NCI-H2196 treated with DMSO at 0.1 percent for 48 hours (cell line): Measurements from ENCODE around the gene MCEE.
A peak's percentile ranks its signal among the peaks of the same experiment; 100 is the strongest.
"Not testable (repeated sequence)": the region's sequence is repeated elsewhere in the genome, so short reads cannot be mapped to it uniquely, and the experiment has no call there.

Experiments used
- DNase-seq: peaks from one replicate; lab custom pipeline; 2025; ENCODE audit not compliant: unreplicated experiment; lab: John Stamatoyannopoulos, UW

MCEE gene

DNA sequence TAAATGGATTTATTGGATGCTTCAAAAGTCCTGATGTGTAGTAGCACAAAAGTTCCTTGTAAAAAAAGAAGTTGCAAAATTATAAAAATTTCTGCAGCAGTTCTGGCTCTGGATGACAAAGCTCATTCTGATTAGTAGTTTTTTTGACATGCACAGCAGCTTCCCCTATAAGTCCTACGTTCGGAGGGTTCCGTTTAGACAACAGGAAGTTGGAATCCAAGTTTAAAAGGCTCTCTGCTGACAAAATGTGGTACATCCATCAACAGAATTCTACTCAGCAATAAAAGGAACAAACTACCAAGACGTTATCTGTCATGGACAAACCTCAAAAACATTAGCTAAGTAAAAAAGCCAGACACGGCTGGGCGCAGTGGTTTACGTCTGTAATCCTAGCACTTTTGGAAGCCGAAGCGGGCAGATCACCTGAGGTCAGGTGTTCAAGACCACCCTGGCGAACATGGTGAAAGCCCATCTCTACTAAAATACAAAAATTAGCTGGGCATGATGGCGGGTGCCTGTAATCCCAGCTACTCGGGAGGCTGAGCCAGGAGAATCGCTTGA lies 46.2 kb downstream of the MCEE start:
- not testable (repeated sequence) for DNase-seq

DNA sequence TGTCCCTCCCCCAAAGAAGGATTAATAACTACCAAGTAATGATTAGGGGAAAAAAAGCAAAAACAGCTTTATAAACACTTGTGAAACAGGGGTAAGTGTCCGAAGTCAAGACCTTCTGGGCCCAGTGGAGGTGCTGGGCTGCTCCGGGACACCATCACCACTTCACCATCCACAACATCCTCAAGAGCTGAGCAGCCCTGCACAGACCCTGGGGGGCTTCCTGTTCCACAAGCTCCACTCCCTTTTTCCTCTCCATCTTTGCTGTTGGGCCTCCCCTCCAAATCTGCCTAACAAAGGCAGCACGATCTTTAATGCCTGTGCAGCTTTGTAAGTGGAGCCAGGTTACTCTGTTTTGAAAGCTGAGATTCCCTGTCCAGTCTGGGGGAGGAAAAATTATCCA lies 46.7 kb downstream of the MCEE start:
- not testable (repeated sequence) for DNase-seq

DNA sequence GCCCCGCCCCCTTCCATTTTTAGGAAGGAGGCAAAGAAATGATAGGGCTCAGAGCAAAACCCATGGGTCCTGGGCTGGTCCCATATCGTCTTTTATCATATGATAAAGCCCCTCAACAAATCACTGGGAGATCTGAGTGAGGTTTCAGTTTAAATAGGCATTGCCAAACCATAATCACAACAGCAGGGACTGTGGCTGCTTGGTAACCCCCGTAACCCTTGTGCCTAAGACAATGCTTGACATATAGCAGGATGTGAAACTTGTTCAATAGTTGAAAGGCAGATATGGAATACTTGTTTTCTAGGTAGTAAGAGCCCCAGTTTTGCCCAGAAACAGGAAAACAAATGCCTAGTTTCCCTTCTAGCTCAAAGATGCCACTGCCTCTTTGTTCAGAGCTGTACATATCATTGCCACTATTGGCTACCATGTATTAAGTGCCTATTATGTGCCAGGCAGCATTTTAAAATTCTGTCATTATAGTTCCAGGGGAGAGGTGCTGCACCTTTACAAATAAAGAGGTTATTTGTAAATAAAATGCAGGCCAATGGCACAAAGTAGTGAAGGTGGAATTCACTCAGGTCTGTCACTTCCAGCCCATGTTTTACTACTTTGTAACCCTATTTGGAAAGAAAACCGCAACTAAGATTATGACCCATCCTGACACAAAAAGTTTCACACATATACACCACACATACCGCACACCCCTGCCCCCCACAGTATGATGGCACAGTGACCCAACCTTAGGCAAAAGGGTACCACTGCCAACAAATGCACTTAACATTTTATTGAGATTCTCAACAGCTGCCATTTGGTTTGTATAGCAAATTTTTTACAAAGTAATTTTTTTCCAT lies 47.4 kb downstream of the MCEE start:
- DNase-seq, result no peak

DNA sequence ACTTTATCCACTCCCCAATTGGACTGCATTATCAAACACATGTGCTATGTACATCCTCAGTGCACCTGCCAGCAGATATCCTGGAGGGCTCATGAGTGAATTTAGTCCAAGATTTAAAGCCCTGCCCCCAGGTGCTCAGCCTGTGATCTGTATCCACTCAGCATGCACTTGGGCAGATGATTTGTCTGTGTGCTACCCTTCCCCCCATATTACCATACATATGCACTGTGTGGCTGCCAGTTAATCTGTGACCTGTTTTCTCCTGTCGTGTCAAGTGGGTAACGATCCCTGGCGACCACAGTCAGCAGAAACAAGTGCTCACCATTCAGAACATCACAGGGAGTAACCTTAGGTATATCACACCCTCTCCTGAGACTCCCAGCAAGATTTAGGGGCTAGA lies 51.4 kb downstream of the MCEE start:
- DNase-seq, result no peak

DNA sequence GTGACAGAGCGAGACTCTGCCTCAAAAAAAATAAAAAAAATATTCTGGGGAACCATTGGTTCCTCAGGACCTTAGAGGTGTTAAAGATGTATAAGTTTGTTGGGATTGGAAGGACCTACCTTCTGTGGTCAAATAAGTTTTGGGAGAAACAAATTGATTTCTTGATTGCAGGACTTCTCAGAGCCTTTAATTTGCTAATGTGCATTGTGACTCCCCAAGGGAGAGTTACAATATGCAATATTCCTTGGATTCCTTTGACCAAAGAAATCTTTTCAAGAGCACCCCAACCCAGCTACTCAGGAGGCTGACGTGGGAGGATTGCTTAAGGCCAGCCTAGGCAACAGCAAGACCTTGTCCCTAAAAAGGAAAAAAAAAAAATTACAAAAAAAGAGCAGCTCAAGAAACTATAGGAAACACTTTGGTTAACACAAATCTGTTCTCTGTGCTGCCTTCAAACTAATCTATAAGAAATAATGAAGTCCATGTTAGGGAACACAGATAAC lies 55.1 kb downstream of the MCEE start:
- no peak for DNase-seq

DNA sequence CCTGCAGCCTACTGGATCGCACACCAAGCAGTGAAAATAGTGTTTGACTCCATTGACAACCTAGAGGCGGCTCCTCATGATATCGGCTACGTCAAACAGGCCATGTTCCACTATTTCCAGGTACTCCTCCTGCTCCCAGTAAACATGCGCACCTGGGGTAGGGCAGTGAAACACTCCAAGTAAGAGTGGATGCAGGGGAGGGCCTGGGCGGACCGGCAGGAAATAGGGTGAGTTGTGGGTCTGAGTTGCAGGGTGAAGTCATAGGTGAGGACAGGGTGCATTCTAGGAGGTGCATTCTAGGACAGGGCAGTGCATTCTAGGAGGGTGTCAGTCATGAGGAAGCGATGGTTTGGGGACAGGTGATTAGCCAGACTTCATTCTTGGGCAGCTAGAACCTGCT lies 56.6 kb downstream of the MCEE start:
- no peak for DNase-seq

DNA sequence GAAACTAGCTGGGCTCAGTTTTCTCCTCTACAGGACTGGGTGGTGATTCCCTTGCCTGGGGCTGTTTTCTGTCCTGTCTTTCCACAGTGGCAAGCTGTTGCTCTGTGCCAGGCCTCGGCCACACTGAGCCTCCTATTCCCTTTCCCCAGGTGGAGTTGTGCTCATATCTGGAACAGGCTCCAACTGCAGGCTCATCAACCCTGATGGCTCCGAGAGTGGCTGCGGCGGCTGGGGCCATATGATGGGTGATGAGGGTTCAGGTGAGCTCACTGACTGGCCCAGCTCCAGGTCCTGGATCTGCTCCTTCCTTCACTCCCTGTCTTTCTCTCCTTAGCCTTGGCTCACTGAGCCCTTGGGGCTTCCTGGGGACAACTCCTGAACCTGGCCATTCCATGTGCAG lies 57.5 kb downstream of the MCEE start:
- no peak for DNase-seq

DNA sequence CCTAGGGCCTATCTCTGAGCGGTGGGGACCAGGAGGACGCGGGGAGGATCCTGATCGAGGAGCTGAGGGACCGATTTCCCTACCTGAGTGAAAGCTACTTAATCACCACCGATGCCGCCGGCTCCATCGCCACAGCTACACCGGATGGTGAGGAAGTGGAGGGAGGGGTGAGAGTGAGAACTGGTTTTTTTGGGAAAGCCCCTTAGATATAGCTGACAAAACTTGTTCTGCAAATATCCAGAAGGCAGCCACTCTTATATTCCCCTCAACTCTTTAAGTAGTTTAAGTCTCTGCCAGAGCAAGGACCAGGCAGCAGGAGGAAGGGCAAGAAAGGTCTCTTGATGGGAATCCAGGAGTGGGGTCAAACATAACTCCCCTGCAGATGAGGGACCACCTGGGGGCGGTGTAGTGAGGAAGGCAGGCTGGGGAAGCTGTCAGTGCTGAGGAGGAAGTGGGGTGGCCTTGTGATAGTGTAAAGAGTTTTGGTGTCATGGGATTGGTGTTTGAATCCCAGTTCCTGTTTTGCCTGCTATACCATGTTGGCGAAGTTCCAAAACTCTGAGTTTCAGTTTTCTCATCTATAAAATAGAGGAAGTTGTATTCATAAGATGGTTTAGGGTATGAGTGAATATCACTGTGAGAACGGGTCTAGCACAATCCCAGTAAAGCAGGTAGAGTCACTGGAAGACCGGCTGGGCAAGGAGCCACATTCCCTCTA lies 58.2 kb downstream of the MCEE start:
- no peak for DNase-seq

DNA sequence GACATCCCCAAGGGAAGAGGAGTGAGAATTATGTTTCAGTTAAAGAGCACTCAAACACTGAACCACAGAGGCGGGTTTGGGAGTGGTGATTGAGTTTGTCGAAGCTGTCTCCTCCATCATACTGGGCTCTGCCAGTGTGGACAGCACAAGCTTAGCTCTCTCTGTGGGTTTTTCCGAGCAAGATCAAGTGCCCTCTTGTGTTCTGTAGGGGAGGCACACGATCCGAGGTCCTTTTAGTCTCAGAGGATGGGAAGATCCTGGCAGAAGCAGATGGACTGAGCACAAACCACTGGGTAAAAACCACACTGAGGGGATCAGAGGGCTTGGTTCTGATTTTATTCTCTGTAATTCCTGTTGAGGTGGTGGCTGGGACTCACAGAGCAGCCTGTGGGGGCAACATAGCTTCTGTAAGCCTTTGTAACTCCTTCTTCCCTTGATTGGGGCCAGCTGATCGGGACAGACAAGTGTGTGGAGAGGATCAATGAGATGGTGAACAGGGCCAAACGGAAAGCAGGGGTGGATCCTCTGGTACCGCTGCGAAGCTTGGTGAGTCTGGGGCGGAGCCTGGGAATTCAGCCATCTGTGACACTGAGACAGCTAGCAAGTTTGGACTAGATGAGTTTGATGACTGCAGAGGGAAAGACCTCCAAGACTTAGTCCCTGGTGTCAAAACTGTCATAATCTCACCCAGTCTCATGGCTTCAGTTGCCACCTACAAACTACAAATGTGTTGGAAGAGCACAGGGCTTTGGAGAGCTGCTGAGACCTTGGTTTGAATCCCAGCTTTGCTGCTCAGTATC lies 59.5 kb downstream of the MCEE start:
- no peak for DNase-seq

DNA sequence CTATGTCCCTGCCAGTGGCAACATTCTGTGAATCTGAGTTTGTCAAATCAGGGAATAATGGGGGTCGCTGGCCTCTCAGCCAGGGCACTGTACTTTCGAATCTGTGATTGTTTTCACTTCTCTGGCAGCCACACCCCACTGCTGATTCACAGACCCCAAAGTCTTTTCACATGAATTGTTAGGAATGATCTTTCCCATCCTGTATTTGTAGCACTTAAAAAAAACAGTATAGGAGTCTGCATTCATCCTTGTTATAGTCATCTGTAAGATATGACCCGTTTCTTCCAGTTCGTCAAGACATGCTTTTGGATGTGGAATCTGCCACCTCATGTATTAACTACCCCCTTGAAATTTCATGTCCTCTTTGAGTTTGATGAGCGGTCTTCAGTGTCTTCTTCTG lies 60.7 kb downstream of the MCEE start:
- no peak for DNase-seq

DNA sequence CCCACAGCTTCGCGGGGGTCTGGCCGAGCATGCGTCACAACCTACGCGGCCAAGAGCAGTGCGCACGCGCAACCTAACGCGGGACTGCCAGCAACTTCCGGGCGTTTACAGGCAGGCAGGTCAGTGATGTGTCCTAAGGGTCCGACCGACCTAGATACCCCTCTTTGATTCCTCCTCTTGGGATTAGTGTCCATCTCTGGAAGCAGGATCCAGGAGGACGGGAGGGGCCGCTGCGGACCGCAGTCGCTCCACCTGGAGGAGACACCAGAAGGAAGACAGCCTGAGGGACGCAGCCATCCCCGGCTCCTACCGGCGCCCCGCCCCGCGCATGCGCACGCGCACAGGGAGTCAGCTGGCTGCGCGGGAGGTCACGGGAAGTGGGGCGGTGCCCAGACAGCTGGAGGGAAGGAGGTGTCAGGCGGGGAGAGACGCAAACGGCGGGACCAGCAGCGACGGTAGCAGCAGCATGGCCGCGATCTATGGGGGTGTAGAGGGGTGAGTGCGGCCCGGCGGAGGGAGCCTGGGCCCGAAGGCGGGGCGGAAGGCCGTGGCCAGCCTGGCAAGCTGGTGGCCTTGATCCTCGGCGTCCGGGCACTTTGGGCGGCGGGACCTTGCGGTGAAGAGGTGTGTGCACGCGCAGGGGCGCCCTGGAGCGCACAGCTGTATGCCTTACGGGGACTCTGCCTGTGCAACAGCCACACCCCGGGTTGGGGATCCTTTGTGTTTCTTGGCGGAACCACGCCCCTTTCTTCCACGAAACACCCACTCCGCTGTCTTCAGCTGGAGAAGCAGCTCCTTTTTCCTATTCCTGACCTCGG lies 61.6 kb downstream of the MCEE start, which contains the start of gene NAGK:
NAGK (plus strand) TSS at position 431 of the 818 bp plus-strand sequence; CDS start at position 467, 36 bp downstream.
- peak; percentile 71 for DNase-seq

DNA sequence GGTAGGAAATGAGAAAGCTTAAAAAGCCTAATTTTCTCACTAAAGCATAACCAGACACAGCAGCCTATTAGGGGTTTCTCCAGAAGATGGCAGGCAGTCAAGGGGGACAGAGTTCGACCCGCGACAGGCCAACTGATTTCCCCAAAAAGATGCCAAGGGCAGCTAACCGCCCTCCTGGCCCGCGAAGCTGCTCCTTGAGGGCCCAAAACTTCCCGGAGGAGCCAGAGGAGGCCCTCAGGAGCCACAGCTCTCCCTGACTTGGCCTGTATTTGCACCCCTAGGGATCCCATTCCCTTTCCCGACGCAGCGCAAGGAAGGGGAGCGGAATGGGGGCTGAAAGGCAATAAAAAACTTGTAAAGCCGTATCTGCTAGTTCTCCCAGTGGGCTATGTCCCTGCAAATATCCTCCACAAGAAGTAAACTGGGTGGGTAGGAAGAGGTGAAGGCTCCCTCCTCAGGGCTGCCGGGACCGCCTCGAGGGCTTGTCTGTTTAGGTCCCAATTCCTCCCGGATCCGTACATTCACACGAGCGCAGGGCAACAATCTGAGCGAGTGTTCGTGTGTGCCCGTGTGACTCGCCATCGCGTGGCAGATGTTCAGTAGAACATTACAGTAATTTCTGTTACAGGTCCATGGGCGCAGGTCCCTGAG lies 62.3 kb downstream of the MCEE start:
- no peak for DNase-seq

DNA sequence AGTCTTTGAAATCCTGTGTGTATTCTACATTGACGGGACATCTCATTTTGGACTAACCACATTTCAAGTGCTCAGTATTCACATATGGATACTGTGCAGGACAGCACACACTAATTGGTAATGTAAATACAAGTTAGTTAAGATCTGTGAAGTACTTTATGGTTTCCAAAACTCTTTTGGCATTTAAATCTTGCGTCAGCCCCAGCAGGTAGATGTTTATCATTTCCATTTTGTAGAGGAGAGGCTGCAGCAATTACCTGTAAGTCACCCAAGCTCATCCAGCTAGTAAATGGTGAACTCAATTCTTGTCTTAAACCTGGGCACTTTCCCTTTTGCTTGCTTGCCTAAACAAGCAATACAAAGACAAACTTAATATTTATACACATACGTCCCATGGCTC lies 63.2 kb downstream of the MCEE start:
- DNase-seq, result no peak

DNA sequence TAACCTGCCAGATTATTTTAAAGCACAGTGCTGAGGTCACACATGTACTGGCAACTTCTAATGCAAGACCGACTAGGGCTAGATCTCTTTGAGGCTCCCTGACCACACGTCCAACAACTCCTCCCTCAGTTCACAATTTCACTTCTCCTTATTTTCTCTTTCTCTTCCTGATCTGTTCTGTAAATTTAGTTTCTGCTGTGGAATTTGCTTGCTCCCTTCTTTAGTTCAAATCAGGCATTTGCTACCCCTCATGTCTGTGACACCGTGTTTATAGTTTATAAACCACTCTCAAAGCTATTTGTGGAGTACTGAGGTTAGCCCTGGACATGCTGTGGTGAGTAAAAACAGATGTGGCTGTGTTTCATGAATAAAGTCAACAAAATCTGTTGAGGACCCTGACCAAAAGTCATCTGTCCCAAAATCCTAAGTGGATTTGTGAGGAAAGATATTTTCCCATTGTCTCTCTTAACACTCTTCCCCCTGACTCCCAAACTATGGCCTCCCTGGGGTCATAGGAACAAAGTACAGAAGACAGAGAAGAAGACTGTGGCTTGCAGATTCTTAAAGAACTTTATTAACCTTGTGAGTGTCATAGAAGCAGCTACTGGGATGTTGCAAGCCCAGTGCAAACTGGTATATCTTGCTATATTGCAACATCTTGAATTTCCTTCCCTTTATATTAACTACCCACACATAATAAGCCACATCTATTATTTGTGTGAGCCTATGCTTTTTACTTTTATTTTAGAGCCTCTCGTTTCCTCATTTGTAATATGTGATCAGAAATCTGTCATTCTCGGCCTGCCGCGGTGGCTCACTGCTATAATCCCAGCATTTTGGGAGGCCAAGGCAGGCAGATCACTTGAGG lies 65.0 kb downstream of the MCEE start:
- no peak for DNase-seq

DNA sequence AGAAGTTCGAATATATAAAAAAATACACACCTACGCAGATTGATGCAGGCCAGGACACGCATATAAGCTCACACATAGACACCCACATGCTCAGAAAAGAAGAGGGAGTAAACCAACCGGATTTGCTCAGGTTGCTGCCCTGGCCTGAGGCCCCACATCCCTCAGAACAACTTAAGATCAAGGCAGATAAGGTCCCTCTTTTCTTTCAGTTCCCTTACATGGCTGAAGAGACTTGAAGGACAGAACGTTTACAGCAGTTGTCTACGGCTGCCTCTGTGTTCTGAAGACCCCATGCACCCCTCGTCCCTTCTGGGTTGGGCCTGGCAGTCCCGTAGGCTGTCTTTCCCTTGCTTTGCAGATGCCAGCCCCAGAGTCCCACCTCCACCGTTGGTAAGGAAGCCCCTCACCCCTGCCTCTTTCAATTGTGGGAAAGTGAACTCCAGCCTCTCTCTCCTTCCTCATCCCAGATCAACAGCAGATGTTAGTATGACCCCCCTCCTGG lies 65.9 kb downstream of the MCEE start:
- DNase-seq, result no peak

DNA sequence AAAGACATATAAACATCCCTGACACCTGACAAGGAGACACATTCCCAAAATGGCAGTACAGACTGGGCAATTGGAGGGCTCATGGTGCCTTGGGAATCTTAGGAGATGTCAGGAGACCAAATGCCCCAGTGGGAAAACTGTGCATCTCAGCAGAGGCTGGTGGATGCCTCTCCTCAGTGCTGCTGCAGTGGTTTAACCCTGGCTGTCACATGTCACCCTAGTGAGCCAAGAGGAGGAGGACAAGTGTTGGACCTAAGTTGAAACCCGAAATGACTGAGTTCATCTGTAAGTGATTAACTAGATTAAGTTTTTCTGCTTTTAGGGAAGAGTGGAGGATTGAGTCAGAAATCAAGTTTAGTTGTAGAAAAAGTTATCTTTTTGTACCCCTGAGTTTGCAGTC lies 66.8 kb downstream of the MCEE start:
- no peak for DNase-seq

DNA sequence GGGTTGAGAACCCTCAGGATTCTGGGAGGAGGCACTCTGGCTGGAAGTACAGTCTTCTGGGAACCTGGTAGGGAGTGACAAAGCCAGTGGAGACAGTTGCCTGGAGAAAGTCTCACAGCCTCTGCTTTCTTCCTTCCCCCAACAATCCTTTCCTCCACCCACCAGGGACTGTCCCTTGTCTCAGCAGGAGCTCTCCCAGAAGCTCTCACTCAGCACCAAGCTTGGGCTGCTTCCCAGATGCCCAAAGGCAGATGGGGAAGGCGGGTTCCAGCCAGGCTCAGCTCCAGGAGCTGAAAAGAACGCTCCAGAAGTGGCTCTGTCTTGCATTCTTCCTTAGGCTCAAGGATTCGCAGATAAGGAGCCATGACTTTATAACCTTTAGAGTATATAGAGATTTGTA lies 69.2 kb downstream of the MCEE start:
- no peak for DNase-seq

DNA sequence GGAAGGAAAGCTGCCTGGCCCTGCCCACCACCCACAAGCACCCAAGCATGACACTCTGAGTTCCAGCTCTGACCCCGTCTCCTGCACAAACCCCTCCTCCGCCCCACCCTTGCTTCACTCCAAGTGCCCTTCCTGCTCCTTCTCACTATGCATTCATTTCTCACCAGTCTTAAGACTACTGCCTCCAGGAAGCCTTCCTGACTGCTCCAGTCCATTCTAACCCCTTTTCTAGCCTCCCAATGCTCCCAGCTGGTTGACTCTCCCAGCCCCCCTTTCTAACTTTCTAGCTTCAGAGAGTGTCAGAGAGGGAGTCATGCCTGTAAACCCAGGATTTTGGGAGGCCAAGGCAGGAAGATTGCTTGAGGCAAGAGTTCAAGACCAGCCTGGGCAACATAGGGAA lies 69.8 kb downstream of the MCEE start:
- DNase-seq, result no peak
